Activated naive CD8-positive, alpha-beta T cell (primary cell): Measurements from ENCODE around the gene CHN2.
"Not testable (repeated sequence)": the region's sequence is repeated elsewhere in the genome, so short reads cannot be mapped to it uniquely, and the experiment has no call there.

Source experiments
- H3K27ac Mint-ChIP-seq: one replicate; pipeline ENCODE4 v1.8.0; 2021; ENCODE audit warnings: mixed read lengths
- H3K27me3 Mint-ChIP-seq: one replicate; pipeline ENCODE4 v1.8.0; 2021; ENCODE audit warnings: mixed read lengths
- H3K36me3 Mint-ChIP-seq: one replicate; pipeline ENCODE4 v1.8.0; 2021; ENCODE audit warnings: mixed read lengths
- H3K4me1 Mint-ChIP-seq: one replicate; pipeline ENCODE4 v1.8.0; 2021; ENCODE audit warnings: low read depth, mixed read lengths
- H3K4me3 Mint-ChIP-seq: one replicate; pipeline ENCODE4 v1.8.0; 2021; ENCODE audit warnings: mild to moderate bottlenecking, mixed read lengths
- H3K9me3 Mint-ChIP-seq: one replicate; pipeline ENCODE4 v1.8.0; 2021; ENCODE audit warnings: low read depth, mixed read lengths

The CHN2 gene

GRCh38 chr7:29502133-29502532 lies 307.6 kb downstream of the CHN2 start:
- H3K4me1 Mint-ChIP-seq = no peaks in the 10 kb centered on the region
- H3K4me3 Mint-ChIP-seq = no peak overlapping the region
- no peaks in the 10 kb centered on the region for H3K36me3 Mint-ChIP-seq
- no peak overlapping the region for H3K27ac Mint-ChIP-seq
- H3K27me3 Mint-ChIP-seq = no peaks in the 10 kb centered on the region
- H3K9me3 Mint-ChIP-seq = no peaks in the 10 kb centered on the region

GRCh38 chr7:29505931-29506330 lies 311.4 kb downstream of the CHN2 start:
- Mint-ChIP-seq H3K36me3 (no peaks in the 10 kb centered on the region), H3K4me3 (no peak overlapping the region), H3K27me3 (no peaks in the 10 kb centered on the region), H3K27ac (no peak overlapping the region), H3K9me3 (no peaks in the 10 kb centered on the region), H3K4me1 (no peaks in the 10 kb centered on the region)

- Mint-ChIP-seq H3K4me1 (no peaks in the 10 kb centered on the region), H3K27me3 (no peaks in the 10 kb centered on the region), H3K9me3 (no peaks in the 10 kb centered on the region), H3K36me3 (no peaks in the 10 kb centered on the region), H3K27ac (no peak overlapping the region), H3K4me3 (no peak overlapping the region)
Measured at GRCh38 chr7:29508608-29509007, 314.0 kb downstream of the CHN2 start.

GRCh38 chr7:29510028-29510427 lies 315.5 kb downstream of the CHN2 start:
- no peaks in the 10 kb centered on the region for H3K4me1 Mint-ChIP-seq
- no peaks in the 10 kb centered on the region for H3K9me3 Mint-ChIP-seq
- no peaks in the 10 kb centered on the region for H3K27me3 Mint-ChIP-seq
- H3K36me3 Mint-ChIP-seq = no peaks in the 10 kb centered on the region
- no peak overlapping the region for H3K4me3 Mint-ChIP-seq
- H3K27ac Mint-ChIP-seq = no peak overlapping the region

GRCh38 chr7:29511337-29511736 lies 316.8 kb downstream of the CHN2 start:
- Mint-ChIP-seq H3K27me3 (no peaks in the 10 kb centered on the region), H3K27ac (no peak overlapping the region), H3K9me3 (no peaks in the 10 kb centered on the region), H3K36me3 (no peaks in the 10 kb centered on the region), H3K4me1 (no peaks in the 10 kb centered on the region), H3K4me3 (no peak overlapping the region)

GRCh38 chr7:29511851-29512250 lies 317.3 kb downstream of the CHN2 start:
- no peaks in the 10 kb centered on the region for H3K36me3 Mint-ChIP-seq
- H3K27me3 Mint-ChIP-seq = no peaks in the 10 kb centered on the region
- H3K4me3 Mint-ChIP-seq = no peak overlapping the region
- no peaks in the 10 kb centered on the region for H3K4me1 Mint-ChIP-seq
- H3K27ac Mint-ChIP-seq = no peak overlapping the region
- H3K9me3 Mint-ChIP-seq = no peaks in the 10 kb centered on the region

GRCh38 chr7:29516491-29516890 lies 321.9 kb downstream of the CHN2 start:
- Mint-ChIP-seq H3K36me3 (peaks cover 3% of the 10 kb centered on the region), H3K27ac (no peak overlapping the region), H3K27me3 (peaks cover 4% of the 10 kb centered on the region), H3K9me3 (peaks cover 4% of the 10 kb centered on the region), H3K4me1 (no peaks in the 10 kb centered on the region), H3K4me3 (no peak overlapping the region)

- peaks cover 6% of the 10 kb centered on the region for H3K27me3 Mint-ChIP-seq
- peaks cover 3% of the 10 kb centered on the region for H3K36me3 Mint-ChIP-seq
- no peak overlapping the region for H3K4me3 Mint-ChIP-seq
- H3K4me1 Mint-ChIP-seq = no peaks in the 10 kb centered on the region
- H3K9me3 Mint-ChIP-seq = peaks cover 4% of the 10 kb centered on the region
- no peak overlapping the region for H3K27ac Mint-ChIP-seq
Measured at GRCh38 chr7:29518616-29519015, 324.0 kb downstream of the CHN2 start.

- H3K27me3 Mint-ChIP-seq = peaks cover 9% of the 10 kb centered on the region
- H3K4me3 Mint-ChIP-seq = no peak overlapping the region
- H3K36me3 Mint-ChIP-seq = peaks cover 3% of the 10 kb centered on the region
- no peaks in the 10 kb centered on the region for H3K4me1 Mint-ChIP-seq
- peaks cover 4% of the 10 kb centered on the region for H3K9me3 Mint-ChIP-seq
- no peak overlapping the region for H3K27ac Mint-ChIP-seq
Measured at GRCh38 chr7:29523728-29524127, 329.2 kb downstream of the CHN2 start.

GRCh38 chr7:29527505-29528108 lies 333.0 kb downstream of the CHN2 start:
- H3K36me3 Mint-ChIP-seq = no peaks in the 10 kb centered on the region
- no peaks in the 10 kb centered on the region for H3K9me3 Mint-ChIP-seq

GRCh38 chr7:29528526-29528925 lies 334.0 kb downstream of the CHN2 start:
- not testable (repeated sequence) for H3K4me1 Mint-ChIP-seq, H3K36me3 Mint-ChIP-seq, H3K27ac Mint-ChIP-seq, H3K9me3 Mint-ChIP-seq, H3K4me3 Mint-ChIP-seq, H3K27me3 Mint-ChIP-seq

More at GRCh38 chr7:29527505-29528108, 333.0 kb downstream of the CHN2 start:
- H3K4me3 Mint-ChIP-seq = no peak overlapping the region
- H3K27me3 Mint-ChIP-seq = peaks cover 5% of the 10 kb centered on the region
- H3K4me1 Mint-ChIP-seq = no peaks in the 10 kb centered on the region
- no peak overlapping the region for H3K27ac Mint-ChIP-seq
